HG03060 (cell line): ENCODE results near the gene ALDH1A1.

ENCODE experiments used
- ATAC-seq: cut with Tn5 transposase; IDR thresholded peaks from one replicate; pipeline ENCODE4 v1.9.1; 2021; ENCODE audit warnings: low read depth, moderate number of reproducible peaks; ENCODE audit not compliant: unreplicated experiment

ALDH1A1 gene

DNA sequence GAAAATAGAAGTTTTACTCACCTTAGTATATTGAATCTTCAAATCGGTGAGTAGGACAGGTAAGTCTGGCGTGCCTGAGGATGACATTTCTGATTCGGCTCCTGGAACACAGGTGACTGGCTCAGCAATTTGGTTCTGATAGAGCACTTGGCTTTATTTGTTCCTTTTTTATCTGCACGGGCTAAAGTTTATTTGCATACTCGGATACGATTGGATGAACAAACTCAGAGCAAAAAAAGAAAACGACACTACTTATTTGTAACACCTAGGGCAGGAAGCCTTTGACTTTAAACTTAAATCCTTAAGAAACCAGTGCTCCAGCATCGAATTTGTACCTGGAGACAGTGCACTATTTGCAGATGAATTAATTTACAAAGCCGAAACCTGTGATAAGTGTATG is at the start of gene ALDH1A1:
ALDH1A1 (minus strand) TSS at position 140 of the 400 bp plus-strand sequence; CDS start at position 87, 53 bp downstream.
- ATAC-seq: no peak

DNA sequence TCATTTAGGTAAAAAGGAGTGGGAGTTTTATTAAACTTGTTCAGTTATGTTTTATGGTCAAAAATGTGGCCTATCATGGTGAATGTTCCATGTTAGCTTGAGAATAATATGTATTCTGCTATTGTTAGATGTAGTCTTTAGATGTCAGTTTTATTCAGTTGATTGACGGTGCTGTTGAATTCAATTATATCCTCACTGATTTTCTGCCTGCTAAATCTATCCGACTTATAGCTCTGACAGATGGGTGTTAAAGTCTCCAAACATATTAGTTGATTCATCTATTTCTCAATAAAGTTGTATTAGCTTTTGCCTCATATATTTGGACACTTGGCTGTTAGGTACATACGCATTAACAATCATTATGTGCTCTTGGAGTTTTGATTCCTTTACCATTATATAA is 49.0 kb upstream of the ALDH1A1 start:
- no peak for ATAC-seq

DNA sequence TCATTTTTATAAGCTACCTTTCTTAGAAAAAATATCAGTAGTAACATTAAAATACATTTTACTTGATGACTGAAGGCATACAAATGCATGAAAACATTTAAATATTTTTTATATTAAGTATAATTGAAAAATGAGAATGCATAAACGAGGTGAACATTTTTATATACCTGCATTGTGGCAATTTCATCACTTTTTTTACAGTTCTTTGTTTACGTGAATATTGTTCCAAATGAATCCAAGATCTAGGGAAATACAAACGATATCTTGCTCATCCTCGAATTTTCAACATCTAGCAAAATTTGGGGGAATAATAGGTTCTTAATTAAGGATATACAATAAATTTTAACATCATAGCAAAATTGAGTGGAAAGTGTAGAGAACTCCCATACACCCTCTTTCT is 45.5 kb upstream of the ALDH1A1 start:
- ATAC-seq: no peak

DNA sequence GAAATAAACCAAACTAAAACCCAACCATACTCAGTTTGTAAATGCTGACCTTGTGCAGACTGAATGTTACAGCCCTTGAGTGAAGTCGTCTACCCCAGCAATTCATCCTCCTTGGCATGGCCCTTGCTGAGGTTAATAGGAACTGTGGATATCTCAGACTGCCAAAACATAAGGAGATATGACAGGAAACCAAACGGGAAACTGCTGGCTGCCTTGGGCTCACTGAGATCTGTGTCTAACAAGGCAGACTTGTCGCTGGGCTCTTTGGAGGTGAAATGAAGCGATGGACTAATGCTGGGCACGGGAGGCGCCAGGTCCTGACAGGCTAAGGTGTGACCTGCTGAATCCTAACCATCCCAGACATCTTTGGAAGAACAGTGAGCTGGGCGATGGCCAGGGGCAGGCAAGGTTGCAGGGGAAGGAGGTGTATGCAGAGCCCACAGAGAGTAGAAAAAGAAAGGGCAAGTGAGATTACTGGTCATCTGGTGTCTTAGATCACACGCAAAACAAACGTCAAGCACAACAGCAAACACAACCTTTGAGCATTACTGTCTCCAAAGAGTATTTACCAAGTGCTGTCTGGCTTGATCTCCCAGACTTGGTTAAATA is 44.6 kb upstream of the ALDH1A1 start:
- ATAC-seq: no peak

DNA sequence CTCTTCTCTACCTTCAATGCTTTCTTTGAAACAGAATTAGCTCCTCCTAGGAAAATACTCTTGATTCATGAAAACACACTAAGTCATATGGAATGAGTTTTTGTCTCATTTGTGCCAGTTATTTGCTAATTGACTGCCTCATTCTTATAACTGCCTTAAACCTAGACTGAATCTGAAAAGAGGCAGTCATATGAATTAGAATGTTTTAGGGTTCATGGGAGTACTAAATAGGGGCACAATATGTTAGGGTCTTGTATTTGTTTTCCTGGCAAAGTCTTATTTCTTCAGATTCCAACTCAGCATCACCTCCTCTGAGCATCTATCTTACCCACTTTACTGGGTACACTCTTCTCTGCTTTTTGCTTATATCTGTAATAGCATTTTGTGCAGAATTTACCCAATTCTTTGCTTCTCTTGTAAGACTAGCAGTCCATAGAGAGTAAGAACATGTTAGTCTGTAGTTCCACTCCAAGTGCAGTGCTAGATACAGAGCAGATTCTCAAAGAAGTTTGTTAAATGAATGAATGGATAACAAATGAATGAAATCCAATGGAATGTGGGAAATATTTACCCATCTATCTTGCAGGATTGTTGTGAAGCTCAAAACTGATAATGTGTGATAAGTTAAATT is 43.9 kb upstream of the ALDH1A1 start:
- ATAC-seq: no peak

DNA sequence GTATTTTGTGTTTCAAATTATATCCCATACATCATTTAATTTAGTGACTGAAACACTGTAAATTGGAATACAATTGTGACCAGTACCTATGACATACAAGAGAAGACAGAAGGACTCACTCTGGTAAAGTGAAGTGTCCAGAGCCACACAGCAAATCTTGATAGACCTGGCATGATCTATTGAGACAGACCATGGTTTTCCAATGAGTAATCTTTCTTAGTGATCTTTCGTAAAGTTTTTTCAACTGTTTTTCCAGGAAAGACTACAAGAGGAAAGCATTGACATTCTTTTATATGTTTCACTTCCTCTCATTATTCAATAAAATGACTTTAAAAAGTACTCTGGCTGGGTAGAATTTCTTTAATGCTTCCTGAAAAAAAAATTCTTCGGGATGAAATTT is 43.3 kb upstream of the ALDH1A1 start:
- no peak for ATAC-seq

DNA sequence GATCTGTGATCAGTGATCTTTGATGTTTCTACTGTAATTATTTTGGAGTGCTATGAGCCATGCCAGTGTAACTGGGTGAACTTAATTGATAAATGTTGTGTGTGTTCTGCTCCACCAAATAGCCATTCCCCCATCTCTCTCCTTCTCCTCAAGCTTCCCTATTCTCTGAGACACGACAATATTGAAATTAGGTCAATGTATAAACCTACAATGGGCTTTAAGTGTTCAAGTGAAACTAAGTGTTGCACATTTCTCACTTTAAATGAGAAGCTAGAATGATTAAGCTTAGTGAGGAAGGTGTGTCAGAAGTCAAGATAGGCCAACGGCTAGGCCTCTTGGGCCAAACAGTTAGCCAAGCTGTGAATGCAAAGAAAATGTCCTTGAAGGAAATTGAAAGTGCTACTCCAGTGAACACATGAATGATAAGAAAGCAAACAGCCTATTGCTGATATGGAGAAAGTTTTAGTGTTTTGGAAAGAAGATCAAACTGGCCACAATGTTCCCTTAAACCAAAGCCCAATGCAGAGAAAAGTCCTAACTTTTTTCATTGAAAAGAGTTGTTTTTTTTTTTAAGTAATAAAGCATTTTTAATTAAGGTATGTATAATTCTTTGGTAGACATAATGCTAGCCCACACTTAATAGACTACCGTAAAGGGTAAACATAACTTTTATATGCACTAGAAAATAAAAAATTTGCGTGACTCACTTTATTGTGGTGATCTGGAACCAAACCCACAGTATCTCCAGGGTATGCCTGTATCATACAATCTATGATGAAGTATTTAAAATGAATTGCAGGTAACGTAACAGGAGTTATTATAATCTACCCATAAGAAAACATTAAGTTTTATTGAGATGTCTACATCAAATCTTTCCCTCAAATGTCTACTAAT is 42.5 kb upstream of the ALDH1A1 start:
- ATAC-seq: no peak

DNA sequence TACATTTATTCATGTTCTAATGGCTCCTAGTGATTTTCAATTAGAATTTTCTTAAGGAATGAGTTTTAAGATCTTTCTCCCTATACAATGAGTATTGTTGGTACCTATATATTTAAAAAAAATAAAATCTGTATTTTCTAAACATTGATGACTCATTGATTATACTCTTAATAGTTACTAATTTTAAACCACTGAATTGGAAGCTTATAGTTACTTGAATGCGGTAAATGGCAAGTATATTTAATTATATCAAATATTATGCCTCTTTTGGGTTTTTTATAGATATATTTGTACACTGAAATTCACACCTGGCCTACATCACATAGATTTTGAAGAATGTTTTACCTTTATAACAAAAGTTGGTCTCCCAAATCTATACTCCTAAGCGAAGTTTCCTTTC is 38.9 kb upstream of the ALDH1A1 start:
- ATAC-seq: no peak

DNA sequence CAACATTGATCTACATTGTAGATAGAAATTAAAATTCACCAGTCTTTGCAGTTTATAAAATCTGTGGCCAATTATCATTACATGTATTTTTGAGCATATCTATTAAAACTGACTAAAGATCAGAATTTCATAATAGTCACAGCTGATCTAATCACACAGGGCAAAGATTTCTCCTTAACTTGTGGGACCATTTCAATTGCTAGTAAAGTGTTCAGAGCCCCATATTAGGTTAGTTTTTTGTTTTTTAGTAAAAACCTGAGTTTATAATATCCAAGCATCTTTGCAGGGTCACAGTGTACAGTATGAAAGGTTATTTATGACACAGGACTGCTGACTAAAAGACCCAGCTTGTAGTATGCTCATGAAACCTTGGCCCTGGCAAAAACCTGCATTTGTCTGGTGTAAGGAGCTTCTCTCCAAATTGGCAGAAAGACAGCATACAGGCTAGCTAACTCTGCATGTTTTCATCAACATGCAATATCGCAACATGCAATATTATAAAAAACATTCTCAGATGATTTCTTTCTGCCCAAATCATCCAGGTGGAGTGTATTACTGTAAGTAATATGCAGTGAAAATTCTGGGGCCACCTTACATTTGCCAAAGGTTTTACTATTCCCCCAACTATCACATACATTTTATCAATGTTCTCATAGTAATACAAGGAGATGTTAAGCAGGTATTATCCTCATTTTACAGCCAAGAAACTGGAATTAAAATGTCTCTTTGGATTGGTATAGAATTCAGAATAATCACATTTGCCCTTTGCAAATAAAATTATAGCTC is 37.7 kb upstream of the ALDH1A1 start:
- no peak for ATAC-seq

DNA sequence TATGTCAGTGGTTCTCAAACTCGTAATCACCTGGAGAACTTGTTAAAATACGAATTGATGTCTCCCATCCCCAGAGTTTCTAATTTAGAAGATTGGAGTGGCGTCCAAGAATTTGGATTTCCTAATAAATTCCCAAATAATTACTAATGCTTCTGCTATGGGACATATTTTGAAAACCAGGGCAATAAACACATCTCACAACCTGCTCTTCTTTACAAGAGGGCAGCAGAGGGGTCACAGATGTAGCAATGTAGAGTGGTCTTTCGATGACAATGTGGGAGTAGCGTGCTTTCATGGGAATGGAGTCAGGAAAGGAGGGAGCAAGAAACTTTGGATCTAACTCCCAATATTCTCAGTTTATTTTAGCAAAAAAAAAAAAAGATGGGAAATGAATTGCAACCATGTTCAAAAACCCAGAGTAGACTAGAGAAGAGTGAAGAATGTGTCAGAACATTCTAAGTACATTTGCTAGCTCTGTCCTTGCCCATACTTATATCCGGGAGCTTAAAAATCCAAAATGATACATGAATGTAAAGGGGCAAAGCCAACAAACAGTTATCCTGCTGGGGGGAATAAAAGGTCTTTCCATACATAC is 33.8 kb upstream of the ALDH1A1 start:
- ATAC-seq: no peak

DNA sequence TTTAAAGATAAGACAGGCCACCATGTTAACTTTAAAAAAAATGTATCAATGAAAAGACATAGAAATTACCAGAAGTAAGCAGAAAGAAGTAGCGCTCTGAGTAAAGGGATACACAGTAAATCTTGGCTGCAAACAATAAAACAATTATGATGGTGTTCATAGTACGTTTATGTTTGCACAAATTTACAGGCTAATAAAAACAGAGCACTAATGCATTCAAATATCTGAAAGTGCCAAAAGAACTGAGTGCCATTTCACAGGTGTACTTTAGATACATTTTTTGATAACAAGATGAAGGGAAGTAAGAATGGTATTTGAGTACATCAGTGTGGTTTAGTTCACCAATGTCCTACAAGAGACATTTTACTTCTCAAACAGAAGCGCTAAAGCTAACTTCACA is 32.9 kb upstream of the ALDH1A1 start:
- no peak for ATAC-seq

DNA sequence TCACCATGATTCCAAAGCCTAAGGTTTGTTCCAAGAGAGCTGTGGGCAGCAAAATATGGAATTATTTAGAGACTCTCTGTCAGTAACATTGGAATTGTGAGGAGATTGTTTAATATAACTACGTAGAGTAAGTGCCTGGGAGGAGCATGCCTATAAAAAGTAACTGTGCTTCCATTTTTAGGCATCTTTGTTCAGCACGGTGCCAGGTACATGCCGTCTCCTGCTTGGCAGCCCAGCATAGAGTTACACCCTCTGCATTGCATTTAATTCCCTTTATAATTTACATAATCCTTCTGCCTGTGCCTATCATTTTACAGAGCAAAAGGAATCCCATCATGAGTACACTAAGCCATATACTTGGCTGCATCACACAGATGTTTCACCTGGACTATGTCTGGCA is 32.1 kb upstream of the ALDH1A1 start:
- ATAC-seq: no peak

DNA sequence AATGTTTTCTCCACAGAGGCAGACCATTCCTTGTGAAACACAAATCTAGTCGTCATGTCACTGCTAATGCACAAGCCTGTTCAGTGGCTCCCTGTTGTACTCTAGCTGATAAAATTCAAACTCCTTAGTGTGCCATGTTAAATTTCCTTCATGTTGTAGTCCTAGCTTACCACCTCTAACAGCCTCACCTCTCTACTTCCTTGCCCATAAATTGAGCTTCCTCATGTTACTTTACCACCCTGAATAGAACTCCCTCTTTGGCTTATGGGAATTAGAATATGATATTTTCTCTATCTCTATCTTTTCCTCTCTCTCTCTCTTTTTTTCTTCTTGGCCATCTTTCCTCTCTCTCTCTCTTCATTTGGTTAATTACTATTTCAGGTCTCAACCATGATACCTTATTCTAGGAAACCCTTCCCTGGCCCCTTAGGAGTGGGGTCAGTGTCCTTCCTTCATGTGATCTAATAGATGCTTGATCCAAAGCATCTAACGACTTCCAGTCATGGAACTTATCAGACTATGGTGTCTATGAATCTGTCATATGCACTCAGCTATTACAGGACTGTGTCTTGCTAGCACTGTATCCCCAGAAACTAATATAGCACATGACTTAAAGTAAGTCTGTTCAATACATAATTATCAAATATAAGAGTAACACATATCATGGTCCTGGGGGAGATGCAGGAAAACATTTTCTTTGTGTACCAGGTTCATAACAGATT is 31.5 kb upstream of the ALDH1A1 start:
- ATAC-seq: no peak

DNA sequence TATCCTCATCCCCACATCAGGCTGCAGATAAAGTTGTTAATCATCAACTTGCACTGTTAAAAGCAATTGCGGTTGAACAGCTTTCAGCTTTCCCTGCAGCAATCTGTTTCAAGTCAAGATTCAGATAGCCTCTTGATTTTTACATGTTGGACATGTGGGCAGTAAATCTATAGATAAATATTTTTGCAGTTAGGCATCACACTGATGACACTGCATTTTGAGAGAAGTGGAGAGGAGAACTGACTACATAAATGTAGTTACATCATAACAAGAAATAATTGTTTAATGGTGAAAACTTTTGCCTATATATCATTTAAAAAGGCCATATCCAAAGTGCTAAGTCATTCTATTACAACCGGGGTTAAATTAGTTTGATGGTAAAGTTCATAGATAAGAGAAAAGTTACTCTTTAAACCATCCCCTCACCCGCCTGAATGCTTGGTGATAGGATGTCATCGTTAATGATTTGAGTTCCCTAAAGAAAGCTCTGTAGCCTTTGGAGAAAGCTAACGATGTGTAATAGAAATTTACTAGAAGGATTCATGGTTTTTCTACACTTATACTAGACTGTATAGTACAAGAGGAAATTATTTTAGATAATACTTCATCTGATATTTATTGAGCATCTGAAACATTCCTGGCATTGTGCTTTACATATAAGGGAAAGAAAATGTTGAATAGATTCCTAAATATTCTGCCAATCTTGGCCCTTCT is 30.8 kb upstream of the ALDH1A1 start:
- no peak for ATAC-seq

DNA sequence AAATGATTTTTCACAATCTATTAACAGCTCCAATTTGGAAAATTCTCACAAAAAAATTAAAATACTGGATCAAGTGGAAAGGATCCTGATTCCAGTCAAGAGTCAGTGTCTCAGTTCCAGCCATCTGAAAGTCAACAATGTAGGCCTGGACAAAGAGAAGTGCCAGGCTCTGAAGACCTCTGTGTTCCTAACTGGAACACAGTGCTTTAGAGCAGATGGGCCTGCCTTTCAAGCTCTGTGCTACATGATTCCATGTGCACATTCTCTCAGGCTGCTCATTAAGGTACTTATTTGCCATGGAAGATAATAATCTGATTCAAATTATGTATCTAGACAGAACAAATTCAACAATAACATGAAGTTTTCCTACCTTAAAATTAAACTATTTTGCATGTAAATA is 30.2 kb upstream of the ALDH1A1 start:
- ATAC-seq: no peak

DNA sequence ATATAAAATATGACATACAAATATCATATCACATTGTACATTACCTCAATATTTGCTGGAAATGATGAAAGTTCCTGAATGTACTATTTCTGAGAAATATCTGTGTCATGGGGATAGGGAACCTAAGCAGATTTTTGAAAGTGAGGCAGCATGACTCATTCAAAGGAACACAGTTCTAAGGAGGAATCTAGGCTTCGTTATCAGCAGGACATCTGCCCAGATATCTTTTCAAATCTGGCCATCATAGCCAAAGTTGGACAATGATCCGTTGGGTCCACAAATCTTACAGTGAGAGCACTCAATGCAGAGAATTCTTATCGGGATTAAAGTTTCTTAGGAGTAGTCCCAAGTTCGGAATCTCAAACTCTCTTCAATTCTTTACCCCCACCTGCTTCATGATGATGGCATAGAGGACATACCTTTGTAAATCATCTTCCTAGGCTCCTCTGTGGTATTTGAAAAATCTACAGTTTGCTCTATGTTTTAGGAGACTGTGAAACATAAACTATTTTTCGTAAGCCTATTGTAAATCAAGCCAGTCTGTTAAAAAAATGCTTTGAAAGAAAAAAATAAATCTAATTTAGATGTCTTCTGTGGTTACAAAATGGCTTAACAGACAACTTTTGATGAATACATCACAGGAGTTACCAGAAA is 29.4 kb upstream of the ALDH1A1 start:
- ATAC-seq: no peak

DNA sequence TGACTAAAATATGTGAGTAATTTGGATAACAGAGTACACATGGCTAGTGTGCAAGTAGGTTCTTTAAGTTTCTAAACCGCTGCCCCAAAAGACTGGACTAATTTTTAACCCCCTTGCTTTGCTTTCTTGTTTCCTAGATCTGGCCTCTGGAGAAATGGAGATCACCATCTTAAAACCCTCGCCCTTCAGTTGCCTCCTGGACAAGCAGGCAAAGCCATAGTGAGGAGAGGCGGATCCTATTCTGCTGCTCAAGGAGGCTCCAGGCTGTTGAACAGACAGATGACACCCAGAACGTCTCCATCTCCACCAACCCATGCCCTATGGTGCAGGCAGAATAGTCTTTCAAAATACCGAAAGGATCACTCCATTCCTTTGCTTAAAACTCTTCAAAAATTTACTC is 28.6 kb upstream of the ALDH1A1 start:
- no peak for ATAC-seq

DNA sequence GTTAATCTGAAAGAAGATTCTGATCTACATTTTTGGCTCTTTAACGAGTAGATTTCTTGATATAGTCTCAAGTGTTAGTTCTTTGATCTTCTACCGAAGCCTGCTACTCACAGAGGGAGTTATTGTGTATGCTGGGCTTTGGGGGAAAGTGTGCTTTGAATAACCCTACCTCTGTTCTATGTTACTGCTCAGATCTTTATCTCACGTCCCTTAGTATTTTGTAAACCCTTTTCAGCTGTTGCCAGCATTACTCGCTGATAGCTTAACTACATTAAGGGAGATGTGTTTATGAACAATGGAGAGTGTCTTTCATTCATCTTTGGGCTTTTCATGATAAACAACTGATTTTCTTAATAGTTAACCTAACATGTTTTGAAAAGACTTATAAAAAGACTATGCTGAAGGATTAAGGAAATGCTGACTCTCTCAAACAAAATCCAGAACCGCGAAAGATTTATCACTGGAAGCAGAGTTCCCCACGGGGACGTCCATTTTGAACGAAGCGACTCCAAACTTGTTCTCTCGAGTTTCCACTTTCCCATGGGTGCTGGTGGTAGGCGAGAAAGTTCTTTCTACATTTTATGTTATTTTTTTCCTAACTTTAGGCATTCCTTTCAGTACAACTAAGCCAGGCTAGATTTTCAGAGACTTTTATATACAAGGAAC is 27.9 kb upstream of the ALDH1A1 start:
- ATAC-seq: no peak
